GM18873 (cell line): ENCODE data around the gene FTO.
"Not testable (repeated sequence)": the region's sequence is repeated elsewhere in the genome, so short reads cannot be mapped to it uniquely, and the experiment has no call there.

Experiments
- ATAC-seq: cut with Tn5 transposase; IDR thresholded peaks from one replicate; pipeline ENCODE4 v1.9.1; 2021; ENCODE audit warnings: mild to moderate bottlenecking, moderate library complexity, moderate number of reproducible peaks; ENCODE audit not compliant: unreplicated experiment, low FRiP score

FTO gene

GRCh38 chr16:54180421-54181359 lies 476.7 kb downstream of the FTO start:
- no peak for ATAC-seq

GRCh38 chr16:54181683-54182329 lies 477.9 kb downstream of the FTO start:
- ATAC-seq, result not testable (repeated sequence)

- no peak for ATAC-seq
Observed at GRCh38 chr16:54185045-54185444, 481.1 kb downstream of the FTO start.

GRCh38 chr16:54191163-54191562 lies 487.2 kb downstream of the FTO start:
- no peak for ATAC-seq

- ATAC-seq, result no peak
Observed at GRCh38 chr16:54191592-54191991, 487.6 kb downstream of the FTO start.

- no peak for ATAC-seq
Observed at GRCh38 chr16:54193013-54193664, 489.2 kb downstream of the FTO start.

GRCh38 chr16:54193665-54194333 lies 489.8 kb downstream of the FTO start:
- ATAC-seq, result peak; percentile 77

GRCh38 chr16:54194334-54194743 lies 490.4 kb downstream of the FTO start:
- ATAC-seq, result no peak

- ATAC-seq, result no peak
Observed at GRCh38 chr16:54197758-54198157, 493.8 kb downstream of the FTO start.

GRCh38 chr16:54199487-54200160 lies 495.7 kb downstream of the FTO start:
- no peak for ATAC-seq

- no peak for ATAC-seq
Observed at GRCh38 chr16:54200161-54200534, 496.2 kb downstream of the FTO start.

GRCh38 chr16:54200720-54201119 lies 496.8 kb downstream of the FTO start:
- no peak for ATAC-seq

- ATAC-seq, result no peak
Observed at GRCh38 chr16:54201200-54201599, 497.2 kb downstream of the FTO start.
